Upper lobe of left lung (tissue), 4 donors: Measurements from ENCODE around the gene SFSWAP.
"Not testable (repeated sequence)": the region's sequence is repeated elsewhere in the genome, so short reads cannot be mapped to it uniquely, and the experiment has no call there.

ENCODE experiments used
- POLR2A ChIP-seq, 4 donors: fragments of 450-650 bp; IDR thresholded peaks; one replicate each; pipeline ENCODE4 v1.5.1; 2016 to 2017; ENCODE audit warnings: antibody characterized with exemption in 4 of 4, mild to moderate bottlenecking in 2 of 4
- TF ChIP-seq, protein P1 (sequence below), 6 experiments: fragments of 450-650 bp in 4 of 6; fragments of 200-600 bp in 2 of 6; sonication (generic) in 2 of 6; IDR thresholded peaks; one replicate each; pipeline ENCODE4 v1.5.1; 2016 to 2019; ENCODE audit warnings: antibody characterized with exemption in 6 of 6

DNA sequence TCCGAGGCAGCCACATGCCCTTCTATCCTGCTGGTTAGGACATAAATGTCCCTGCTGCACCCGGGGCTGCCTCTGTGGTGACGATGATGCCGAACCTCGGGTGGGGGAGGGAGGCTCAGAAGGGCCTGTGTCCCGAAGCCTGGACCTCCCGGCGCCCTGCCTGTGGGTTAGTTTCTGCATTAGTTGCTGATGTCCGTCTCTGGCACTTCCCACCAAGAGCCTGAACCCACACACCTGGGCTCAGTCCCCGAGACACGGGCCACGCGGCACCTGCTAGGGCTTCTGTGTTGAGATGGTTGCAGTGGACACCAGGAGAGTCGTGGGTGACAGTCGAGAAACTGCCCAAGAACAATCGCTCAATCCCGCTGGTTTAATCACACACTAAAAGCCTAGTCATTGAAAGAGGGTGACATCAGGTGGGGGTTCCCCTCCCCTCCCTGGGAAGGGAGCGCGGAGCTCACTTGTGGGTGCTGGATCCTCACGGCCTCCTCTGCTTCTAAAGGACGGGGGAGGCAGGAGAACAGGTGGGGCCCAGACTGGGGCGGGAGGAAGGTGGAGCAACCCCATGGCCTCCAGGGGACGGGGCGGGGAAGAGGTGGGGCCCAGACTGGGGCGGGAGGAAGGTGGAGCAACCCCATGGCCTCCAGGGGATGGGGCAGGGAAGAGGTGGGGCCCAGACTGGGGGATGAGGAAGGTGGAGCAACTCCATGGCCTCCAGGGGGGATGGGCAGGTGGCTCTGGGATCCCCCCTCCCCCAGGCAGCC lies 29.0 kb upstream of the SFSWAP start:
- TF ChIP-seq, protein P1, sequence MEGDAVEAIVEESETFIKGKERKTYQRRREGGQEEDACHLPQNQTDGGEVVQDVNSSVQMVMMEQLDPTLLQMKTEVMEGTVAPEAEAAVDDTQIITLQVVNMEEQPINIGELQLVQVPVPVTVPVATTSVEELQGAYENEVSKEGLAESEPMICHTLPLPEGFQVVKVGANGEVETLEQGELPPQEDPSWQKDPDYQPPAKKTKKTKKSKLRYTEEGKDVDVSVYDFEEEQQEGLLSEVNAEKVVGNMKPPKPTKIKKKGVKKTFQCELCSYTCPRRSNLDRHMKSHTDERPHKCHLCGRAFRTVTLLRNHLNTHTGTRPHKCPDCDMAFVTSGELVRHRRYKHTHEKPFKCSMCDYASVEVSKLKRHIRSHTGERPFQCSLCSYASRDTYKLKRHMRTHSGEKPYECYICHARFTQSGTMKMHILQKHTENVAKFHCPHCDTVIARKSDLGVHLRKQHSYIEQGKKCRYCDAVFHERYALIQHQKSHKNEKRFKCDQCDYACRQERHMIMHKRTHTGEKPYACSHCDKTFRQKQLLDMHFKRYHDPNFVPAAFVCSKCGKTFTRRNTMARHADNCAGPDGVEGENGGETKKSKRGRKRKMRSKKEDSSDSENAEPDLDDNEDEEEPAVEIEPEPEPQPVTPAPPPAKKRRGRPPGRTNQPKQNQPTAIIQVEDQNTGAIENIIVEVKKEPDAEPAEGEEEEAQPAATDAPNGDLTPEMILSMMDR (IDR thresholded peaks at IDR 0.05): not testable (repeated sequence)
- not testable (repeated sequence) for TF ChIP-seq POLR2A (IDR thresholded peaks at IDR 0.05)
